ENCODE data around the gene PTPRN.
"Not testable (repeated sequence)": the region's sequence is repeated elsewhere in the genome, so short reads cannot be mapped to it uniquely, and the experiment has no call there.

Gene PTPRN

DNA sequence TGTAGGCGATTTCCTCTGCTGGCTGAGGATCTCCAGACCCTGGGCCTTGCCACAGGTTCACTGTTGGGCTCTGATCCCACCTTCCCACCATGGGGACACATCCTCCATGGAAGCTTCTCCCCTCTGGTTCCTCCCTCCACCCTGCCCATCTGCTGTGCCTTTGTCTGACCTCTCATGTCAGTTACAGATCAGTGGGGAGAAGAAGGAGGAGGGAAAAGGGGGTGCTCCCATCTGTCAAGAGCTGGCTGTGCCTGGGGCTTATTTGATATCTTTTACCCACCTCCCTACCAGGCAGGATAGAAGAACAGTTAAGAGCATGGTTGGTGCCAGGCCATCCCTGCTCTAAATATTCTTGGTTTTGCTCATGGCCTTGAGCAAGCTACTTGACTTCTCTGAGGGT is 42.3 kb downstream of the PTPRN start:
- DNase-seq, result no peak

DNA sequence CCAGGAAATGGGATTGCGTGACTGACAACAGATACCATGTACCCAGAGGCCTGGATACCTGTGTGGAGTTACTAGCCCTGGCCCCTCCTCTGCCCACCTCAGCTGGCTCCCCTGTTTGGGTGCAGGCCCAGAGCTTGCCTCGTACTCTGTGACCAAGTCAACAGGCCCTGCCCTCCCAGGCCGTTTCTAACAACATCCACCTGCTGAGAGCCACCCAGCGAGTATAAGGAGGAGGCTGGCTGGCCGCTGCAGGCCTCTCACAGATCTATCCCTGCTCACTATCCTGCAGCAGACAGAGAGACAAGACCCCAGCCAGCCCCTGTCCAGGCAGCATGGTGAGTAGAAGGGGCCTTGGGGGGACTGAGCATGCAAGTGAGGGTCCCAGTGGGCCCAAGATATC is 43.0 kb downstream of the PTPRN start:
- no peak for DNase-seq

DNA sequence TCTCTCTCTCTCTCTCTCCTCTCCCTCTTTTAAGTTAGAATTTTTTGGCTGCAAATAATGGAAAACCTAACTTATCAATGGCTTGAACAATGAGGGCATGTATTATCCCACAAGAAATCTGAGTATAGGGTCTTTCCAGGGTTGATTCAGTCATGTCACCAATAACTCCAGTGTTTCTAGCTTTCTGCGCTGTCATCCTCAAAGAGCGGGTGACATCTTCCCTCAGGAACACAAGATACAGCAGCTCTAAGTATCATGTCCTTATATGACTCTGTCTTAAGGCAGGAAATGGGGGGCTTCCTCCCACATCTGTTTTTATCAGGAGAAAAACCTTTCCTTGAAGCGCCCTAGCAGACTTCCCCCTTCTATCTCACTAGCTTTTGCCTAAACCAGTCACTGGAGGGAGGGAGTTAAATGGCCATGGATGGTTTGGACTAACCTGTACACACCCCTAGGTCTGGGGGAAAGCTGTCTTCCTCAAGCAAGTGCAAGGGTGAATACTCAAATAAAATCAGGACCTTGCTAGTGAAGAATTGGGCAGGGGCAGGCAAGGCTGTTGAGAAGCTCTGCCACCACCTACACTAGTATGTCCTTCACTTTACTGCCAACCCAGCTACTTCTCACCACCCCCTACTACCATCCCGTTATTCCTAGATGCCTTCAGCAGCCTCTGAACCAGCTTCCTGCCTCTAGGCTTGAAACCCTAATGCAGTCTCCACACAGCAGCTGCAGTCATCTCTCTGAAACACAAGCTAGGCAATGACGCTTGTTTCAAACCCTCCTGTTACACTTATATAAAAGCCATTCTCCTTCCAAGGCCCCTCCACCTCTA is 48.0 kb downstream of the PTPRN start:
- no peak for DNase-seq

DNA sequence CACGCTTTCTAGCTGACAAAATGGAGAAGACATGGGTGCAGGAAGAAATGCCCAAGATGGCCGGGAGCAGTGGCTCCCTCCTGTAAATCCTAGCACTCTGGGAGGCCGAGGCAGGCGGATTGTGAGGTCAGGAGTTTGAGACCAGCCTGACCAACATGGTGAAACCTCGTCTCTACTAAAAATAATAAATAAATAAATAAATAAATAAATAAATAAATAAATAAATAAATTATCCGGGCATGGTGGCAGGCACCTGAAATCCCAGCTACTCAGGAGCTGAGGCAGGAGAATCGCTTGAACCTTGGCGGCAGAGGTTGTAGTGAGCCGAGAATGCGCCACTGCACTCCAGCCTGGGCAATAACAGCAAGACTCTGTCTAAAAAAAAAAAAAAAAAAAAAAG is 50.3 kb downstream of the PTPRN start:
- DNase-seq, result not testable (repeated sequence)

DNA sequence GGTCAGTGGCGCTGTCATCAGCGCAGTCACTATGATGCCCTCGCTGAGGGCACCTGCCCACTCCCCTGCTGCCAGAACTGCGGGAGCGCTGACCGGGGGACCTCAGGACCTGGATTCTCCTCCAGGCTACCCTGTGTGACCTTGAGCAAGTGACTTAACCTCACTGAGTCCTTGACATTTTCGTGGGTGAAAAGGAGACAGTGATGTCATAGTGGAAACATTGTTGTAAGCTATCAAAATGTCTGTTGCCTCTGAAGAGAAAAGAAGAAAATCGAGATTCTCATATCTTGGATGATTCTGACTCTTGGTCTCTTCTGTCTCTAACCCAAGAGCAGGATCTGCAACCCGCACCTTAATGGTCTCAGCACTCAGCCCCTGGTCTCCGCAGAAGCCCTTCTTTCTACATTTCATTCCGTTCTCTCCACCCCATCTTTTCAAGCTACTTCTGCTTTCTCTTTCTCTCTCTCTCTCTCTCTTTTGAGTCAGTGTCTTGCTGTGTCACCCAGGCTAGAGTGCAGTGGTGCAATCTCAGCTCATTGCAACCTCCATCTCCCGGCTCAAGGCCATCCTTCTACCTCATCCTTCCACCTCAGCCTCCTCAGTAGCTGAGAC is 54.5 kb downstream of the PTPRN start:
- DNase-seq, result peak; percentile 48 to 61

DNA sequence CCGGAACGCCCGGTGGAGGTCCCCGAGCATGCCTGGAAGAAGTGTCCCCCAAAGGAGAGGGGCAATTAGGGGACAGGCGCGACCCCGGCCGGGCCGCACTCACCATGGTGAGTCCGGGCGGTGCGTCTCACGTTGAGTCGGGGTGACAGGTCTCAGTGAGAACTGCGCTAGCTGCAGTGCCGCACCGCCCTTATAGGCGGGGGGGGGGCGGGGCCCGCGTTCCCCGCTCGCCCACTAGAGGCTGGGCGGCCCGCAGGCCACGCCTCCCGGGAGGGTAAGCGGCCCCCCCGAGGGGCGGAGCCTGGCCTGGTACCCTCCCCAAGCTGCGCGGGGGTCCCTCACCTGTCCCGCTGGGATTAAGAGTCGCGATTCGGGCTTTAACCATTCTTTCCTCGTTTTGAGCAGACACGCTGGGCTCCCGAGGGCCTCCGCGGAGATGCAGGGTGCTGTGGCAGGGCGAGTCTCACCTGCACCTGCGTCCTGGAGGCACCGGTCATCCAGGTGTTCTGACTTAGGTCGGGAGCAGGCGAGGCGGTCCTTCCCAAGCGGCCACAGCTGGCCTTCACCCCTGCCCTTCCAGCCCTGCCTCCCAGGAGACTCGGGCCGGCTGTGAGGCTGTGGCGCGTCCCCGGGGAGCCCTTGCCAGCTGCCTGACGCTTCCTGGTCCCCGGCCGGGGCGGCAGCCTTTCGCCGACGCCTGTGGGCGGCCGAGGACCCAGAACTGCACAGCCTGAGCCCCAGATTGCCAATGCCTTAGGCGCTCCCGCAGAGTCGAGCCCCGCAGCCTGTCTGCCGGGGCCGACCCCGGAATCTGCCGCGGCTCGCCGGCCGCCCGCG is 55.2 kb downstream of the PTPRN start, which contains the start of gene TUBA4A:
Gene TUBA4A, minus strand, starts transcription at position 166 of the 837 bp plus-strand sequence. Its CDS starts 60 bp downstream, at position 106.
- DNase-seq, result peak; percentile 91 to 94

- peak; percentile 36 to 57 for DNase-seq
Measured at GRCh38 chr2:219252900-219253752, 56.1 kb downstream of the PTPRN start, which contains the start of gene TUBA4B. Gene TUBA4B (plus strand): TSS chr2:219253243. CDS start chr2:219253408, 165 bp downstream.

GRCh38 chr2:219252570-219252899 is 56.7 kb downstream of the PTPRN start:
- DNase-seq, result no peak

- DNase-seq, result peak in 1 of 2 donors; percentile 24
Measured at GRCh38 chr2:219252084-219252483, 57.1 kb downstream of the PTPRN start.

DNA sequence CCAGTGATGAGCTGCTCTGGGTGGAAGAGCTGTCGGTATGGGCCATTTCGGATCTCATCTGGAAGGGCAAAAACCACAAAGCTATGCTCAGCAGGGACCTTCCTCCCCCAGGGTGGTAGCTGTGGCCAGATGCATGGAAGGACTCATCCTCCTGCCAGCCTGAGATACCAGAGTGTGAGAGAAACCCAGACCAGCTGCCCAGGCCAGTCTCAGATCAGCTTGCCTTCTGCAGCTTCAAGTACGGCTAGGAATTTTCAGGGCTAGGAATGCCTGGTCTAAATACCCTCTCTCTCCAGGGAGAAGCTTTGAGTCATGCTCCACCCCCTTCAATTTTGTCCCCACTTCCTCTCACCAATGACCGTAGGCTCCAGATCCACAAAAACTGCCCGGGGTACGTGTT is 57.5 kb downstream of the PTPRN start:
- no peak for DNase-seq

DNA sequence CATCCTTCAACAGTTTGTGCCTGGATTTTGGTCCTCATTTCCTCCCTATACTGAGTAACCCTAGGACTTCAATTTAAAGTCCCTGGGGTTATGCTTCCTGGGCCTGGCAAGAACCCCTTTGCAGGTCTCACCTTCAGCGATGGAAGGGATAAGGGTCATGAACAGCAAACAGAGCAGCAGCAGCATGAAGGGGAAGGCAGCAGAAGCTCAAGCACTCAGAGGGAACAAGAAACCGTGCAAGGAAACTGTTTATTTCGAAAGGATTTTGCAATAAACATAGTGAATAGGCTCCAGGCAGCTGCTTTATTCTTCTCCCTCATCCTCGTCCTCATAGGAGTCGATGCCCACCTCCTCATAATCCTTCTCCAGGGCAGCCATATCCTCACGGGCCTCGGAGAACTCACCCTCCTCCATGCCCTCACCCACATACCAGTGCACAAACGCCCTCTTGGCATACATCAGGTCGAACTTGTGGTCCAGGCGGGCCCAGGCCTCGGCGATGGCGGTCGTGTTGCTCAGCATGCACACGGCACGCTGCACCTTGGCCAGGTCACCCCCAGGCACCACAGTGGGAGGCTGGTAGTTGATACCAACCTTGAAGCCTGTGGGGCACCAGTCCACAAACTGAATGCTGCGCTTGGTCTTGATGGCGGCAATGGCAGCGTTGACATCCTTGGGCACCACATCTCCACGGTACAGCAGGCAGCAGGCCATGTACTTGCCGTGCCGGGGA is 59.0 kb downstream of the PTPRN start:
- DNase-seq, result no peak

DNA sequence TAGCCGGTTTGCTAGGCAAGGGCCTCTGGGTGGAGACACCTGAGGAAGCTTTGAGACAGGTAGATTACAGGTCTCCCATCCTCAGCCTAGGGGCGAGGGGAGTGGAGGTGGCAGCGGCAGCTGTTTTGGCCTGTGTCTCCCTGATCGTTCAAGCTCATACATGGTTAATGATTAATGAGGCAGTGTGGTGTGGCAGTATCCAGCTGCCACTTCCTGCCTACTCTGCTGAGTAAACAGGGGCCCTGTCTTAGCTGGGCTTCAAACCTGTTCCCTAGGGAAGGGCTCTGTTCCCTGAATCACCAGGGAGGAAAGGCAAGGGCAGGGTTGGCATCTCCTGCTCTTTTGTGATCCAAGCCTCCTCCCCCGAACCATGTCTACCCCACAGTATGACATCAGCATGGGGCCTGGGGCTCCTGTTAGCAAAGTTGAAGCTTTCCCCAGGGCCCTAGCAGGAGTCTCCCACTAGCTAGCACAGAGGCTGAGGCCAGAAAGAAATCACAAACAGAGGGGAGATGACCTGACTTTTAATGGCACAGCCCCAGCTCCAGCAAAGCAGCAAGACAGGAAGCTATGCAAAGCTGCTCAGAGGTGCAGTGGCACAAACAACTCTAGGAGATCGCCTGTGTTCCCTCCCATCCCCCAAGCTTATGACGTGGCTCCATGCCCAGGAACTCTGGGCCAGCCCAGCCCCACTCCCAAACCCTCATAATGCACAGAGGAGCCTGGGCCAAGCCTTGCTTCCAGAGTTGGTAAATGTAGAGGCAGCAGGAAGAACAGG is 59.8 kb downstream of the PTPRN start:
- peak; percentile 49 to 65 for DNase-seq

GRCh38 chr2:219248845-219249202 is 60.4 kb downstream of the PTPRN start:
- no peak for DNase-seq

GRCh38 chr2:219247678-219248642 is 61.2 kb downstream of the PTPRN start:
- peak; percentile 49 to 80 for DNase-seq

DNA sequence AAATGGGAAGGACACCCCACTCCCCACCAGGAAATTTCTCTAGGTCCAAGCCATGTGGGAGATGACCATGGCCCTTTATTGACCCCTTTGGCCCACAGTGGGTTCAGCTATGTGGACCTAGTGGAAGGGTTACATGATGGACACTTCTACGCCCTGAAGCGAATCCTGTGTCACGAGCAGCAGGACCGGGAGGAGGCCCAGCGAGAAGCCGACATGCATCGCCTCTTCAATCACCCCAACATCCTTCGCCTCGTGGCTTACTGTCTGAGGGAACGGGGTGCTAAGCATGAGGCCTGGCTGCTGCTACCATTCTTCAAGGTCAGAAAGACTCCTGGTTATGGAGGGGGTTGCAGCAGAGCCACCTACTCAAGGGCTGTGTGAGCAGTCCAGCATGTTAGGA is 62.6 kb downstream of the PTPRN start:
- no peak for DNase-seq

GRCh38 chr2:219245899-219246230 is 63.3 kb downstream of the PTPRN start:
- DNase-seq, result no peak

- peak; percentile 86 to 88 for DNase-seq
Measured at GRCh38 chr2:219245148-219245898, 63.9 kb downstream of the PTPRN start, which contains the start of the genes GLB1L and STK16. Gene GLB1L (minus strand): TSS chr2:219245444. CDS start chr2:219243573, 1,871 bp downstream. Gene STK16 (plus strand): TSS chr2:219245479. CDS start chr2:219246000, 521 bp downstream.

- no peak for DNase-seq
Measured at GRCh38 chr2:219244789-219245147, 64.4 kb downstream of the PTPRN start.

DNA sequence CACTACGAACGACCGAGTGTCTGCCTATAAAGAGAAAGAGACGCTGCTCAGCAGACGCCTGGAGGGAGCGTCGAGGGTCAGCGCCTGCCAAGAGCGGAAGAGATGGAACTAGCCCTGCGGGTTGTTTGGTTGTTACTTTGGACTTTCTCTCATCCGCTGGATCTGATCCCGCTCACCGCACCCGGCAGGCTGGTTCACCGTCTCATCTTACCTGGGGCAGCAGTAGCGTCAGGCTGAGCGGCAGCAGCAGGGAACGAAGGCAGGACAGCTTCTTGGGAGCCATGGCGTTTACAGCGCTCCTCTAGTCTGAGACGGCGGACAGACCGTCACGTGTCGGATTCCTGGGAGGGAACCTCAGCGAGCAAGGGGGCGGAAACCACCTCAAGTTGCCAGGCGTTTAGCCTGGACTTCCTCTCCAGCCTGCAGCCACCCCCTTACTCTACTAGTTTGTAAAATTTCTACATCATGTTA is 65.9 kb downstream of the PTPRN start:
- no peak for DNase-seq

Data from CD4-positive, alpha-beta T cell treated with Interferon alpha-2 for 1 hour (primary cell).